HG02763 (cell line): ENCODE results near the gene DHFR2.
"Not testable (repeated sequence)": the region's sequence is repeated elsewhere in the genome, so short reads cannot be mapped to it uniquely, and the experiment has no call there.

Experiments
- ATAC-seq: cut with Tn5 transposase; IDR thresholded peaks from one replicate; pipeline ENCODE4 v1.9.1; 2021; ENCODE audit warnings: mild to moderate bottlenecking, moderate library complexity; ENCODE audit not compliant: unreplicated experiment

The DHFR2 gene

GRCh38 chr3:94062513-94063404 is at the start of gene DHFR2, which contains the start of gene NSUN3:
Gene DHFR2 (minus strand): TSS chr3:94062916. CDS start chr3:94061511, 1,405 bp downstream.
Gene NSUN3 (plus strand): TSS chr3:94063061. CDS start chr3:94063127, 66 bp downstream.
- ATAC-seq, result peak; percentile 93

- no peak for ATAC-seq
Observed at GRCh38 chr3:94110854-94111253, 48.1 kb upstream of the DHFR2 start.

DNA sequence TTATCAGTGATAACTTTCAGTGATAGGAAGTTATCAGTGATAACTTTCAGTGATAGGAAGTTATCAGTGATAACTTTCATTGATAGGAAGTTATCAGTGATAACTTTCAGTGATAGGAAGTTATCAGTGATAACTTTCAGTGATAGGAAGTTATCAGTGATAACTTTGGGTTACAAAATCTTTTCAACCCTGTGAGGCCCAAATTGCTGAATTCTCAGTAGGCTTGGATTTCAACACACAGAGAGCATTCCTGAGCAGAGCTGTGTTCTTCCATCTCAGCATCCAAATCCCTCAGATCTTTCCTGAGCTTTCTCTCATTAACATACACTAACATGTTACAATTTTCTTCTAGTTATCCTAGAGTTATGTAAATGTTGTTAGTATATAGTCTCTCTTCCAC is 47.5 kb upstream of the DHFR2 start:
- not testable (repeated sequence) for ATAC-seq

DNA sequence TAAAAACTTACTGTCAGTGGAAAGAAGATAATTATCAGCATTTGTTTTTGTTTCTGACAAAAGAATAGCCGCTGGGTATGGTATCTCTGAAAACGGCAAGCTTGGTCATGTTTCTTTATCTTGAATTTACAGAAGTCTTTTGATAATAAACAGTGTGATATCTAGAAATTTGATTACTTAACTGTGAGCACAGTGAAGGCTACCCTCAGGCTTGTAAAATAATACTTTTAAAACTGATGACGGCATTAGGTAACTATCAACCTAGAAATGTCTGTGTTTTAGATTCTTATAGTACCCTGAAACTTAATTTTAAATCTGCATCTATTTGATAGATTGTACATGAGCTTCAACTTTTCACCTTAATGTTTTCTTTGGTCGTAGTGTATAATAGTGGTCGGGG is 43.6 kb upstream of the DHFR2 start:
- ATAC-seq, result no peak

DNA sequence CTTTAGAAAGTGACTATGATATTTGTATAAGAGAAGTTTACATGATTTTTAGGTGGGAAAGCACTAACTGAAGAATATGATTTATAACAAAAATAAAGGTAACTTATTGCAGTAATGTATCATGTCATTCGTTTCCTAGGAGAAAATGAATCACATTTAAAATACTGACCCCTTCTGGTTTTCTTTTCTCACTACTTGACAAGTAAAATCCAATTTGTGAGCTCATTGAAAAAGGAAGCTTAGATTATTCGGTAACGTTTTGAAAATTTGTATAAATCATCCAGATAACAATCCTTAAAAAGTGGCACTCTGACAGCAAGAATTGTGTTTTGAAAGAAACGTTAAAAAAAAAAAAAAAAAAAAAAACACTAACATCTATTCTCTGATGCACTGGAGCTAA is 39.1 kb upstream of the DHFR2 start:
- no peak for ATAC-seq

DNA sequence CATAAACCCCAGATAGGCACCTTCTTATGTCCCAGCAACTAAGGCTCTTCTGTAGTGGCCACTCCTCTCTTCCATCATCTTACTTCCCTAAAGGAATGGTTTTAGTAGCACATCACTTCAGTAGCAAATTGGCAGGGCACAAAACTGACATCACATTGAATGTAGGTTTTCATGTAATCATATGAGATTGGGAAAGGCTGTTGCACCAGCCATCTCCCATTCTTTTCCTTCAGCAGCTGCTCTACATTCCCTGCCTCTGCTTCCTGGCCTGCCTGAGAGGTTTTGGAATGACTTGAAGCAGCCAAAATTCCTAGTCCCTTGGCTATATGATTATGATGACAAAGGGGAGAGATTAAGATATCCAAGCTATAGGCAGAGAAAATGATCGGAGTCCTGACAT is 36.6 kb upstream of the DHFR2 start:
- ATAC-seq, result no peak

GRCh38 chr3:94098452-94098851 is 35.7 kb upstream of the DHFR2 start:
- ATAC-seq, result no peak

GRCh38 chr3:94095111-94095510 is 32.4 kb upstream of the DHFR2 start:
- ATAC-seq, result no peak

DNA sequence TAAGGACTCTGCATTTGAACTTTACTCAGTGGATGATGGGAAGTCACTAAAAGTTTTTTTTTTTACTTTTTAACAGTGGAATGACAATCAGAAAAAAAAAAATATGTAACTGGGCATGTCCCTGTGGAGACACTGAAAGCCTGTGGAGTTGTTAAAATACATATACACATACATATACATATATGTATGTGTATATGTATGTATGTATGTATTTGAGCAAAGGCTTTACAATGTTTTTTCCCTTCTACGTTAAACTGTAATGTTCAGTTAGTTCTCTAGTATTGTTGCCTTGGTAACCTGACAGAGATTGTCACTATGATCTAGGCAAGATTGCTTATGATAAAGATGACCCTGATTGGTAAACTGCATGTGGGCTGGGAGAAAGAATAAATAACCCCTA is 30.4 kb upstream of the DHFR2 start:
- ATAC-seq, result no peak

- no peak for ATAC-seq
Observed at GRCh38 chr3:94092086-94092485, 29.4 kb upstream of the DHFR2 start.

DNA sequence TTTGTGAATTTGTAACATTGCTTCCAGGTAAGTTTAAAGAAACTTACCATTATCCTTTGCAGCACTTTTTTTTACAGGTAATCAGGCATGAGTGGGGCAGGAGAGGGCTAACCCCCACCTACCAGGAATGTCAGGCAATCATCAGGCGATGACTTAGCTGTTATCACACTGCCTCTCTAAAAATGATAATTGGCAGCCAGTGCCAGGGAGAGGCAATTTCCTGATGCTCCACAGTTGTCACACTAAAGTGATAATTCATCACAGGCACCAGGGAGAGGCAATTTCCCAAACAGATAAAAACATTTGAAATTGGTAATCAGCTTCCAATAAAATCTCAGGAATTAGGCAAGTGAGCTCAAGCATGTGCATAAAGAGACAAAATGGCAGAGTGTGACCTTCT is 26.4 kb upstream of the DHFR2 start:
- no peak for ATAC-seq

- ATAC-seq, result no peak
Observed at GRCh38 chr3:94083261-94083660, 20.5 kb upstream of the DHFR2 start.

- ATAC-seq, result no peak
Observed at GRCh38 chr3:94082391-94082937, 19.7 kb upstream of the DHFR2 start.

DNA sequence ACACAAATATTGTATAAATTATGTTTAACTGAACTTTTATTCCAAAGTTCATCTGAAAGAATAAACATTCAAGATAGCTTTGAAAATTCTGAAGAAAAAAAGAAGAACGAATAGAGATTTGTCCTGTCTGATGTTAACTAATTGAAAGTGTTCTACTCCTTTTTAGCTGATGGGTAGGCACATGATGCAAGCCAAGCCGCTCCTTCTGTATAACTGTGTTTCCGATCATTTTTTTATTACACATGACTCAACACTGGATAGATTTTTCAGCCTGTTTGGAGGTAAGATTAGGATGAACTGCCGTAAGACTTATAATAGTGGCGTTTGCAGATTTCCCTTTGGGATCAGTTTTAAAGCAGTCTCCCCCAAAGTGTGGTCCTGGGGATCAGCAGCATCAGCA is 19.2 kb upstream of the DHFR2 start:
- ATAC-seq, result no peak

GRCh38 chr3:94080552-94080951 is 17.8 kb upstream of the DHFR2 start:
- not testable (repeated sequence) for ATAC-seq

DNA sequence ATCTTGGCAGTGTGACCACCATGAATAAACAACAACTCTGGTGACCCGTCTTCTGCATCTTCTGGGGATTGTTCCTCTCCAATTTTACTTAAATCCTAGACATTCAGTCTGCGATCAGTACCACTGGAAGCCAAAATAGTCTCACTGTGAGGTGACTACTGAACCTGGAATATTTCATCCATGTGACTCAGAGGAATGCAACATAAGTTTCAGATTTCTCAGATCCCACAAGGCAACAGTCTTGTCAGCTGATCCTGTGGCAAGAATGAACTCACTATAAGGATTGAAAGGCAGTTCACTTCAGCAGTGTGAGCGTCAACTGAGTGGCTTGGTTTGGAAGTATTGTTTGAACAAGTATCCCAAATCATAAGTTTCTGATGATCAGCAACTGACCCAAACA is 13.3 kb upstream of the DHFR2 start:
- no peak for ATAC-seq

DNA sequence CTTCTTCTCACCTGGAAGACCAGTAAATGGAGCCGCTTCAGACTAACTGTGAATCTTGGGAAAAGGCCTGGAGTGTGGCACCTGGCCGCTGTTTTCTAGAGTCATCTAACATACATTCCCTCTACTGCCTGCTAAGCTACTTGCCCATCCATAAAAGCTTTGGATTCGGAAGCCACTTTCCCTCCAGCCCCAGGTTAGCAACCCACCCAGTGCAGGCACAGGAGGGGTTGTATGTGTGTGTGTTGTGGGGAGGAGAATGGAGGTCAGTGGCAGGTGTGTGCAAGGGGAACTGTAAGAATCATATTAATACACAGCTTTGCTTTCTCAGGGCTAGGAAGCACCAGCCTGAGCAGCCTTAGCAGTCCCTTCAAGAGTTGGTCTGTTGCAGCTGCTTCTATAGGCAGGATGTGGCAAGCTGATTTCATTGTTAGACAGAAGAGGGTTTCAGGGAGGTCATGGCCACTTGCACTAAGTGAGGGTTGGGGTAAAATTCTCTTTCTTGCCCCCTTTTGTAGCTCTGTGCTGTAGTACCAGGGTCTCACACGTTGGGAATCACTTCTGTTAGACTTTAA is 9.1 kb upstream of the DHFR2 start:
- peak; percentile 81 for ATAC-seq

GRCh38 chr3:94070341-94070911 is 7.7 kb upstream of the DHFR2 start:
- peak; percentile 53 for ATAC-seq

- ATAC-seq, result no peak
Observed at GRCh38 chr3:94069194-94069813, 6.6 kb upstream of the DHFR2 start.

GRCh38 chr3:94066506-94067500 is 4.1 kb upstream of the DHFR2 start:
- no peak for ATAC-seq
